ENCODE measurements around the gene EIF2B2. TPM values are rescaled to one million over a fixed set of nuclear protein-coding genes. Genes with fewer than 3 reads are reported as not detected.

EIF2B2 gene
- total and polyA plus RNA-seq, 9 of the 15 experiments (the other 6 are each of a cell fraction or from before 2014, with no cell fraction given): 10.6 to 94.1 (median 38.9) TPM

DNA sequence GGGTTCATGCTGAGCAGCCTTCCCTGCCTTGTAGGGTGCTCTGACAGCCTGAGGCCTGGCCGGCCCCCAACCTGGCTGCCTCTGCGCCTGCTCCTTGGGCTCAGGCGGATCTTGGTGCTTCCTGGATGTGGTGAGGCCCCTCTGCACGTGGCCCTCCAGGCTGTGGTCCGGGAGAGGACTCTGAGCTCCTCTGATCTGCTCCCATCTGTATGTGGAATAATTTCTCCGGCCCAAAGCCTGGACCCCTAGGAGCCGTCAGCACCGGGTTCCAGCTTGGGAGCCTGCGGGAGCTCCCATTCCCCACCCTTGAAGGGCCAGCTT lies 21.3 kb upstream of the EIF2B2 start:
- Histone ChIP-seq H3K36me3 (ENCODE audit: control insufficient read depth, insufficient read depth, low read length) (no peaks in the 10 kb centered on the region), H3K9ac (ENCODE audit: insufficient read depth in 1 of 2, low read depth in 2 of 2, low read length in 2 of 2) (peak overlapping the region in 1 of 2 experiments; percentile 64; a peak in 2 of 4 replicates), H3K4me2 (ENCODE audit: insufficient read depth, low read length) (no peak overlapping the region), H3K27me3 (ENCODE audit: control insufficient read depth in 2 of 2, insufficient read depth in 2 of 2, low read length in 2 of 2) (no peaks in the 10 kb centered on the region), H3K9me3 (replicated peaks; ENCODE audit: control insufficient read depth, insufficient read depth, low read depth, low read length) (no peaks in the 10 kb centered on the region), H3K27ac (ENCODE audit: extremely low read depth, low read depth, low read length) (no peak overlapping the region), H2AFZ (ENCODE audit: low read depth, low read length) (no peak overlapping the region), H3K79me2 (ENCODE audit: control insufficient read depth, insufficient read depth, low read length) (no peaks in the 10 kb centered on the region), H3K4me1 (replicated peaks in 1 of 2; ENCODE audit: control insufficient read depth in 2 of 2, insufficient read depth in 2 of 2, low read length in 2 of 2) (peaks cover 0 to 29% of the 10 kb centered on the region in 2 experiments; a peak in 2 of 5 replicates), H3K4me3 (no peak overlapping the region), H3K9me1 (ENCODE audit: control insufficient read depth, insufficient read depth, low read length) (no peaks in the 10 kb centered on the region), H4K20me1 (replicated peaks; ENCODE audit: control insufficient read depth, insufficient read depth, low read length) (no peaks in the 10 kb centered on the region)
- DNase-seq (ENCODE audit: extremely low read depth in 1 of 4, low spot score in 3 of 4) (peak in 1 of 4 experiments; percentile 3), ATAC-seq (no peak), FAIRE-seq (no peak)
- in situ Hi-C loops (cut with MboI): no loop called here
- ChIA-PET CTCF (ENCODE audit: low intra/inter-chr PET ratio) (no interaction called here), POLR2A (no interaction called here)
- no TSS peak for BruUV-seq (replicated peaks)
- intact Hi-C loops (cut with micrococcal nuclease): no loop called here
- WGBS (ENCODE audit: insufficient coverage, low coverage, missing lambda C conversion rate): 39% methylated on average over 4 of the region's 9 CpGs
- no peak for TF ChIP-seq THRAP3 (IDR thresholded peaks at IDR 0.05; ENCODE audit: borderline replicate concordance)
- no peak for TF ChIP-seq MBD2 (IDR thresholded peaks at IDR 0.05; ENCODE audit: borderline replicate concordance, low read depth)
- TF ChIP-seq POLR2AphosphoS2 (IDR thresholded peaks at IDR 0.05; ENCODE audit: low read length): no peak
- TF ChIP-seq BRF1 (IDR thresholded peaks at IDR 0.05; ENCODE audit: borderline replicate concordance, extremely low read depth, insufficient read length): no peak
- TF ChIP-seq, protein P1, sequence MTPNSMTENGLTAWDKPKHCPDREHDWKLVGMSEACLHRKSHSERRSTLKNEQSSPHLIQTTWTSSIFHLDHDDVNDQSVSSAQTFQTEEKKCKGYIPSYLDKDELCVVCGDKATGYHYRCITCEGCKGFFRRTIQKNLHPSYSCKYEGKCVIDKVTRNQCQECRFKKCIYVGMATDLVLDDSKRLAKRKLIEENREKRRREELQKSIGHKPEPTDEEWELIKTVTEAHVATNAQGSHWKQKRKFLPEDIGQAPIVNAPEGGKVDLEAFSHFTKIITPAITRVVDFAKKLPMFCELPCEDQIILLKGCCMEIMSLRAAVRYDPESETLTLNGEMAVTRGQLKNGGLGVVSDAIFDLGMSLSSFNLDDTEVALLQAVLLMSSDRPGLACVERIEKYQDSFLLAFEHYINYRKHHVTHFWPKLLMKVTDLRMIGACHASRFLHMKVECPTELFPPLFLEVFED (CRISPR knock-in tag; conservative IDR thresholded peaks at IDR 0.05): no peak
- no peak for TF ChIP-seq ZNF507 (tag; conservative IDR thresholded peaks at IDR 0.05)
- no peak for TF ChIP-seq RBM14 (IDR thresholded peaks at IDR 0.05; ENCODE audit: borderline replicate concordance, insufficient read depth, low read depth, low read length)
- no peak for TF ChIP-seq ZNF140 (CRISPR knock-in tag; IDR thresholded peaks at IDR 0.05)
- TF ChIP-seq ZNF311 (CRISPR knock-in tag; IDR thresholded peaks at IDR 0.05): no peak
- TF ChIP-seq NFRKB (IDR thresholded peaks at IDR 0.05; ENCODE audit: low read depth): no peak
- no peak for TF ChIP-seq GABPA (tag; conservative IDR thresholded peaks at IDR 0.05; ENCODE audit: low read depth)
- TF ChIP-seq, protein P2, sequence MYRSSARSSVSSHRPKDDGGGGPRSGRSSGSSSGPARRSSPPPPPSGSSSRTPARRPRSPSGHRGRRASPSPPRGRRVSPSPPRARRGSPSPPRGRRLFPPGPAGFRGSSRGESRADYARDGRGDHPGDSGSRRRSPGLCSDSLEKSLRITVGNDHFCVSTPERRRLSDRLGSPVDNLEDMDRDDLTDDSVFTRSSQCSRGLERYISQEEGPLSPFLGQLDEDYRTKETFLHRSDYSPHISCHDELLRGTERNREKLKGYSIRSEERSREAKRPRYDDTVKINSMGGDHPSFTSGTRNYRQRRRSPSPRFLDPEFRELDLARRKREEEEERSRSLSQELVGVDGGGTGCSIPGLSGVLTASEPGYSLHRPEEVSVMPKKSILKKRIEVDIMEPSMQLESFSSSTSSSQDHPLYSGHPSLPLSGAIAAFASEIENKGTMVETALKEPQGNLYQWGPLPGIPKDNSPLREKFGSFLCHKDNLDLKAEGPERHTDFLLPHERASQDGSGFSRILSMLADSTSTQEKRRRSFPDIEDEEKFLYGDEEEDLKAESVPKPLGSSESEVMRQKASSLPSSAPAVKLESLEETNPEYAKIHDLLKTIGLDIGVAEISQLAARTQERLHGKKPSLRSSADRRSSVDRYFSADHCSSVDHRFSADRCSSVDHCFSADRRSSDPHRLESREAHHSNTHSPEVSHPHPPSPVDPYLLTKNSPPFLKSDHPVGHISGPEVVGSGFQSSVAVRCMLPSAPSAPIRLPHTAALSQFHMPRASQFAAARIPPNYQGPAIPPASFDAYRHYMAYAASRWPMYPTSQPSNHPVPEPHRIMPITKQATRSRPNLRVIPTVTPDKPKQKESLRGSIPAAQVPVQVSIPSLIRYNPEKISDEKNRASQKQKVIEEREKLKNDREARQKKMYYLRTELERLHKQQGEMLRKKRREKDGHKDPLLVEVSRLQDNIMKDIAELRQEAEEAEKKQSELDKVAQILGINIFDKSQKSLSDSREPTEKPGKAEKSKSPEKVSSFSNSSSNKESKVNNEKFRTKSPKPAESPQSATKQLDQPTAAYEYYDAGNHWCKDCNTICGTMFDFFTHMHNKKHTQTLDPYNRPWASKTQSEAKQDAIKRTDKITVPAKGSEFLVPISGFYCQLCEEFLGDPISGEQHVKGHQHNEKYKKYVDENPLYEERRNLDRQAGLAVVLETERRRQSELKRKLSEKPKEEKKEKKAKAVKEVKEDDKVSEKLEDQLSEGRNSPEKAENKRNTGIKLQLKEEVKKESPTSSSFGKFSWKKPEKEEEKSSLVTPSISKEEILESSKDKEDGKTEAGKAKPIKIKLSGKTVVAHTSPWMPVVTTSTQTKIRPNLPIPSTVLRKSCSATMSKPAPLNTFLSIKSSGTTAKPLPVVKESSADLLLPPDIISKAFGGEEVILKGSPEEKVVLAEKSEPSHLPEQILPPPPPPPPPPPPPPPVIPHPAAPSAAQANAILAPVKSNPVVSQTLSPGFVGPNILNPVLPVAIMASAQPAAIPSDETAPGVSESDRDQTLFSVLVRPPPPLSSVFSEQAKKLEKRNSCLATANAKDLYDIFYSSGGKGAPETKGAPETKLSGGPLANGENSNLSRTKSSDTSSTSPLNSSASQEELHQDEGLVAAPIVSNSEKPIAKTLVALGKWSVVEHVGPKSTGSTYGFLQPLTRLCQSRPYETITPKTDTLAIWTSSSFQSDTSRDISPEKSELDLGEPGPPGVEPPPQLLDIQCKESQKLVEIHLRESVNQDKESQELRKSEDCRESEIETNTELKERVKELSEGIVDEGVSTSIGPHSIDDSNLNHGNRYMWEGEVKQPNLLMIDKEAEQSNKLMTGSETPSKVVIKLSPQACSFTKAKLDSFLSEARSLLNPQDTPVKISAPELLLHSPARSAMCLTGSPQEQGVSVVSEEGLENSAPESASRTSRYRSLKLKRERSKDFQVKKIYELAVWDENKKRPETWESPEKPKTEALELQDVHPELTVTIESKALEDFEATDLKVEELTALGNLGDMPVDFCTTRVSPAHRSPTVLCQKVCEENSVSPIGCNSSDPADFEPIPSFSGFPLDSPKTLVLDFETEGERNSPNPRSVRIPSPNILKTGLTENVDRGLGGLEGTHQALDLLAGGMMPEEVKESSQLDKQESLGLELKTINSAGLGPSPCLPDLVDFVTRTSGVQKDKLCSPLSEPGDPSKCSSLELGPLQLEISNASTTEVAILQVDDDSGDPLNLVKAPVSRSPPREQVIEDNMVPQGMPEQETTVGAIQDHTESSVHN (IDR thresholded peaks at IDR 0.05; ENCODE audit: borderline replicate concordance in 1 of 2, low read depth in 1 of 2): no peak
- no peak for TF ChIP-seq RFX7 (CRISPR knock-in tag; IDR thresholded peaks at IDR 0.05)
- no peak for TF ChIP-seq GATAD2B (IDR thresholded peaks at IDR 0.05; ENCODE audit: borderline replicate concordance)
- no peak for TF ChIP-seq TARDBP (IDR thresholded peaks at IDR 0.05)
- no peak for TF ChIP-seq KLF16 (IDR thresholded peaks at IDR 0.05)
